ENCODE measurements around the gene SSH3.

- TF ChIP-seq CTCF (conservative IDR thresholded peaks at IDR 0.05; ENCODE audit: low read depth, low read length): no peak
- no peak for TF ChIP-seq EZH2 (IDR thresholded peaks at IDR 0.05; ENCODE audit: borderline replicate concordance, low read depth, low read length, poor library complexity, severe bottlenecking)
Measured at GRCh38 chr11:67356387-67356863, 53.1 kb downstream of the SSH3 start.

Data from A673 (cell line).